OCI-LY3 (cell line): ENCODE measurements around the gene CLTC.

Experiments
- CTCF ChIP-seq: fragments of 200-600, 300-600 bp; sonication (generic); IDR thresholded peaks from 2 replicates; pipeline ENCODE4 v1.5.1; 2014; ENCODE audit warnings: antibody characterized with exemption, low read length, low read depth
- EZH2phosphoT487 ChIP-seq: fragments of 200-600 bp; shearing (Covaris generic); IDR thresholded peaks from 2 replicates; pipeline ENCODE4 v1.6.1; 2018; ENCODE audit warnings: antibody characterized with exemption, mixed run types, low read depth

GRCh38 chr17:59632398-59632797 lies 12.7 kb downstream of the CLTC start:
- TF ChIP-seq CTCF (no peak), EZH2phosphoT487 (no peak)
